ENCODE data around the gene TOP3A. TPM values are rescaled to one million over a fixed set of nuclear protein-coding genes. Genes with fewer than 3 reads are reported as not detected.
A peak's percentile ranks its signal among the peaks of the same experiment; 100 is the strongest.
"Not testable (repeated sequence)": the region's sequence is repeated elsewhere in the genome, so short reads cannot be mapped to it uniquely, and the experiment has no call there.

TOP3A gene, protein sequence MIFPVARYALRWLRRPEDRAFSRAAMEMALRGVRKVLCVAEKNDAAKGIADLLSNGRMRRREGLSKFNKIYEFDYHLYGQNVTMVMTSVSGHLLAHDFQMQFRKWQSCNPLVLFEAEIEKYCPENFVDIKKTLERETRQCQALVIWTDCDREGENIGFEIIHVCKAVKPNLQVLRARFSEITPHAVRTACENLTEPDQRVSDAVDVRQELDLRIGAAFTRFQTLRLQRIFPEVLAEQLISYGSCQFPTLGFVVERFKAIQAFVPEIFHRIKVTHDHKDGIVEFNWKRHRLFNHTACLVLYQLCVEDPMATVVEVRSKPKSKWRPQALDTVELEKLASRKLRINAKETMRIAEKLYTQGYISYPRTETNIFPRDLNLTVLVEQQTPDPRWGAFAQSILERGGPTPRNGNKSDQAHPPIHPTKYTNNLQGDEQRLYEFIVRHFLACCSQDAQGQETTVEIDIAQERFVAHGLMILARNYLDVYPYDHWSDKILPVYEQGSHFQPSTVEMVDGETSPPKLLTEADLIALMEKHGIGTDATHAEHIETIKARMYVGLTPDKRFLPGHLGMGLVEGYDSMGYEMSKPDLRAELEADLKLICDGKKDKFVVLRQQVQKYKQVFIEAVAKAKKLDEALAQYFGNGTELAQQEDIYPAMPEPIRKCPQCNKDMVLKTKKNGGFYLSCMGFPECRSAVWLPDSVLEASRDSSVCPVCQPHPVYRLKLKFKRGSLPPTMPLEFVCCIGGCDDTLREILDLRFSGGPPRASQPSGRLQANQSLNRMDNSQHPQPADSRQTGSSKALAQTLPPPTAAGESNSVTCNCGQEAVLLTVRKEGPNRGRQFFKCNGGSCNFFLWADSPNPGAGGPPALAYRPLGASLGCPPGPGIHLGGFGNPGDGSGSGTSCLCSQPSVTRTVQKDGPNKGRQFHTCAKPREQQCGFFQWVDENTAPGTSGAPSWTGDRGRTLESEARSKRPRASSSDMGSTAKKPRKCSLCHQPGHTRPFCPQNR
- 42.7 TPM for total RNA-seq

DNA sequence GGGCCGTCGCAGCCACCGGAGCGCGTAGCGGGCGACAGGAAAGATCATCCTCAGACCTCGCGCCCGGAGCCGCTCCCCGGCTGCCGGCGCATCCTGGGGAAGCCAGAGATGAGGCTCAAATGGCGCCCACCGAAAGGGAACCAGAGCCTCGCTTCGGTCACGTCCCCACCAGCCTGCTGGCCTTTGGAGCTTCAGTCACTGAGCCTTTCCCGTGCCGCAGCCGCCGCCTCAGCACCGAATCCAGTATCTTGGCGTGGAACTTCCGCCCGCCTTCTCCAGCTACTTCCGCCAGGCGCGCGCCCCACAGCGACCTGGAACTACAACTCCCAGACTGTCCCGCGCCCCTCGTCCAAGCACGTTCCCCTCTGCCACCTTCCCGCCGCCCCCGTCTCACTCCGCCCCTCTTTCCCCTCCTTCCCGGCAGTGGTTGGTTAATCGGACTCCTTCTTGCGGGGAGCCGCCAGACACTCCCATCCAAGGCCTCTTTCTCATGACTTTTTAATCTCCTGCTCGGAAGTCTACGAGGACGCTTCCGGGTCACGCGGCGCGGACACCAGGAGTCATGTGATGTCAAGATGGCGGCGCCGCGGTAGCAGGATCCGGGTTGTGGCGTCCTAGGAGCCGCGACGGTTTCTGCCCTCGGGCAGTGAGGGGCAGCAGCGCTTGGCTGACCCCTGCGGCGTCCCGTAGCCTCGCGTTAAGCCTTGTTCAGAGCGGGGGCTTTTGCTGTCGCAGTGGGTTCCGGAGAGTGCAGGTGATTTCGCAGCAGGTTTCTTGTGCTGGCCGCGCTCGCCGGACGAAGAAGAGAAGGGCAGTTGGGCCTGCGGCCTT is at the start of gene TOP3A, which contains the start of gene SMCR8:
TOP3A (minus strand) TSS at position 264 of the 831 bp plus-strand sequence; CDS start at position 48, 216 bp downstream.
SMCR8 (plus strand) TSS at position 563 of the 831 bp plus-strand sequence. CDS start 497 bp downstream, outside the sequence.
- peak; percentile 99 for DNase-seq (ENCODE audit: low spot score)

DNA sequence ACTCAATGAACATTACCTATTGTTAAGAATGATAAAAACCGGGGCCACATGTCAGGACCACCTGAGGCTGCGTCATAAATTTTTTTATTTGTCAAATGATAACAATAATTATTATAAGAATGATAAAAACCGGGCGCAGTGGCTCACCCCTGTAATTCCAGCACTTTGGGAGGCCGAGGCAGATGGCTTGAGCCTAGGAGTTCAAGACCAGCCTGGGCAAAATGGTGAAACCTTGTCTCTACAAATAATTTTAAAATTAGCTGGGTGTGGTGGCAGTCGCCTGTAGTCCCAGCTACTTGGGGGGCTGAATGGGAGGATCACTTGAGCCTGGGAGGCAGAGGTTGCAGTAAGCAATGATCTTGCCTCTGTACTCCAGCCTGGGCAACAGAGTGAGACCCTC is 49.4 kb upstream of the TOP3A start:
- no peak for DNase-seq (ENCODE audit: low spot score)

DNA sequence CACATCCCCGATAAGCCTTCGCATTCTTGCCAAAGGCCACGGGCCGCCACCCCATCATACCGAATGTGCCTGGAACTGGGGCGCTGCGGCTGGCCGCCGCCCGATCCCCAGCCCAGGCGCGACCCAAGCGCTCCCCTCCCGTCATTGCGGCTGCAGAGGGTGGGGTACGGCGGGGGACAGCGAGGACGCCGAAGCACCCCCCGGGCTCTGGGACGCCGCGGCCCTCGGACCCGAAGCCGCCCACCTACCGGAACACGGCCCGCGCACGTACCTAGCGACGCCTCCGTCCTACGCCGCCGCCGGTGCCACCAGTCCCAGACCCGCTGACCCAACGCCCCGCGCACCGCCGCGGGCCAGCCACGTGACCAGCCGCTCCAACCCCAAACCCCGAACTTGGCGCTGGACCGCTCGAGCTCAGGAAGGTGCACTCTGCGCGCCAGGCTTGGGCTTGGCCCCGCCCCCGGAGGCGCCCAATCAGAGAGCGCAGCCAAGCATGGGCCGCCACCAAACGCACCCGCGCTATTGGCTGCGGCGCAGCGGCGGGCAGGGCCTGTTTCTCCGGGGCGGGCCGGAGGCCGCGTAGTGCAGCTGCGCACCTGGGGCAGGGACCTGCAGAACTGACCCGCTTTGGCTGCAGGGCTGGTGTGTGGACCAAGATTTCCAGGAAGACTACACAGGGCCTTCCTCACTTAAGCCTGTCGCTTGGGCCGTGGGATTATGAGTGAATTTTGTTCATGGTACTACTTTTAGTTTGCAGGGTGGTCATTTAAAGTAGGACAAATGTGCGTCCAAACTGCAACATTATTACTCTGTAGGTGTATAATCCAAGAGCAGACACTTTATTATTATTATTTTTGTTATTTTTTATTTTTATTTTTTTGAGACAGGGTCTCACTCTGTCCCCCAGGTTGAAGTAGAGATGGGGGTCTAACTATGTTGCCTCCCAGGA is 48.6 kb upstream of the TOP3A start, which contains the start of gene SHMT1:
SHMT1 (minus strand) TSS at position 450 of the 949 bp plus-strand sequence. CDS start 7,569 bp downstream, outside the sequence.
- peak; percentile 94 for DNase-seq (ENCODE audit: low spot score)

DNA sequence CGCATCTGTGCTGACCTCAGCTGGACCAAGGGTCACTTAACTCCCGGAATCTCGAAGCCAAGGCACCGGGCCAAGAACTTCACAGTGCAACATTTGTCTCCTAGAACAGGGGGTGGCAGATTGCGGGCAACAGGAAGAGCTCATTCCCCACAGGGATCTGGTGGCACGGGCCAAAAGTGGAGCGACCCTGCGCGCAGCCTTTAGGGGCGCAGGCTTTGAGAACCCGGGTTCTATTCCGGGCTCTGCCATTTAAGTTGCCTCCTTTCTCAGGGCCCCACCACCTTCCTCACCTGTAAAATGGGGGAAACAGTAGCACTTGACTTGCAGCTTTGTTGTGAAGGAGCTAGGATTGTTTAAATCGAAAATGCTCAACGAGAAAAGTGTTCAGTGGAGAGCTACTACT is 47.9 kb upstream of the TOP3A start:
- peak; percentile 58 for DNase-seq (ENCODE audit: low spot score)

DNA sequence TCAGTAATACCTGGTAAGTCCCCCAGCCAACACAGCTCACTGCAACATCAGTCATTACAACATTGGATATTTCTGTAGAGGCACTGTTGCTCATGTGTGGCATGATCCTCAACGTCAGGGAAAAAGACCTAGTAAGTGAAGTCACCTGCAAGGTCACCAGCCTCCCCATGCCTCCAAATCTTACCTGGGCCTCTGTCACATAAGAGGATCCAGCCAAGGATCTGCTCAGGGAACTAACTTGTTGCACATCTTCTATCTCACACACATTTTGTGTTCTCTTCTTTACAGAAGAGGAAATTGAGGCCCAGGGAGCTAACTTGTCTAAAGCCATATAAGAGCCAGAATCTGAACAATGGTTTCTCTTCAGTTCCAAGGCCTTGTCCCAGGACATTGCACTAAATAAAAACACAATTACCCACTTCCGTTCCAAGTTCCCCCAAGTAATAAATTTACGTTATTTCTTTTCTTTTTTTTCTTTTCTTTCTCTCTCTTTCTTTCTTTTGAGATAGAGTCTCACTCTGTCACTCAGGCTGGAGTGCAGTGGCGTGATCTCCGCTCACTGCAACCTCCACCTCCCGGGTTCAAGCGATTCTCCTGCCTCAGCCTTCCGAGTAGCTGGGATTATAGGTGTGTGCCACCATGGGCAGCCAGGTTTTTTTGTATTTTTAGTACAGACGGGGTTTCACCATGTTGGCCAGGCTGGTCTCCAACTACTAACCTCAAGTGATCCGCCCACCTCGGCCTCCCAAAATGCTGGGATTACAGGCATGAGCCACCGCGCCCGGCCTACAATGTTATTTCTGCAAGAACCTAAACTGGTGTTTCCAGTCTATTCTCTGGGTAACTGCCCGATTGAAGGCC is 47.3 kb upstream of the TOP3A start:
- DNase-seq (ENCODE audit: low spot score) = no peak

DNA sequence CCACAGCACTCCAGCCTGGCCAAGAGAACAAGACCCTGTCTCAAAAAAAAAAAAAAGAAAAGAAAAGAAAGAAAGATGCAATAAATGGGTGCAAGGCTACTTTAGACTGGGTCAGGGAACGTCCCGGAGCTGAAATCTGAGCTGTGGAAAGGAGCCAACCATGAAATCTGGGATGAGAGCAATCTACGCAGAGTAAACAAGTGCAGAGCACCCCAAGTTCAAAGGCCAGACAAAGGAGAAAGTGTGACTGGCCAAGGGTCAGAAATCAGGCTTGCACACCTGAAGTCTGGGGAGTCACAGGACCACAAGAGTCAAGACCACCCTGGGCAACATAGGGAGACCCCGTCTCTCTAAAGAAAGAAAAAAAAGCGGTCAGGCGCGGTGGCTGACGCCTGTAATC is 45.7 kb upstream of the TOP3A start:
- DNase-seq (ENCODE audit: low spot score) = no peak

DNA sequence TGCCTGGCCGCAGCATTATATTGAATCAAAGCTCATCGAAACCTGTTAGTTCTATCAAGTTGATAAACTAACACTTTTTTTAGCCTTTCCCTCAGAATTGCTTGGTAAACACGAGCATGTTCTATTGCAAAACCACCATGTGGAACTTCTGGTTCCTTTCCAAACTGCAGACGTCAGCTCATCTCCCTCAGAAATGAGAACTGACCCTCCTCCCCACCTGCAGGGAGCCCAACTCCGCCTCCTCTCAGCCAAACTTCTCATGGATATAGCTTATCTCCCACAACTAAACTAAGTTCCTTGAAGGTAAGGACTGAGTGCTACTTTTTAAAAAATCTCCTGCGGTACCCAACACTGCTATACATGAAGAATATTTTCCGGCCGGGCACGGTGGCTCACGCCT is 41.8 kb upstream of the TOP3A start:
- DNase-seq (ENCODE audit: low spot score) = no peak

DNA sequence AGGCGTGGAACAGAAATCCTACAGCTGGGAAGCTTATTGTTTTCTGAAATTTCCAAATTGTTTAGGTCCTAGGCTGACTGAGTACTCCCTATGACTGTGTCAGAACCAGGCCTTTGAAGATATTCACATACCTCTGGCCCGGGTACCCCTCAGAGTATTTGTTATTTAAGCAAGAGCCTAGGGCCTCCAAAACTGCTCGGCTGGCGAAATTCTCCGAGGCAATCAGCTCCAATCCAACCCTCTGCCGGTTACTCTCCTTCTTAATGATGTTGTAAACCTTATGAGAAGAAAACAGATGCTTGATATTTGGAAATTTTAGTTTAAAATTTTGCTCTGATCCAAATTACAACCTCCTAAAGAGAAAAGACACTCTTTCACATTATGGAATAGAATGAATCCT is 38.7 kb upstream of the TOP3A start:
- DNase-seq (ENCODE audit: low spot score) = no peak

DNA sequence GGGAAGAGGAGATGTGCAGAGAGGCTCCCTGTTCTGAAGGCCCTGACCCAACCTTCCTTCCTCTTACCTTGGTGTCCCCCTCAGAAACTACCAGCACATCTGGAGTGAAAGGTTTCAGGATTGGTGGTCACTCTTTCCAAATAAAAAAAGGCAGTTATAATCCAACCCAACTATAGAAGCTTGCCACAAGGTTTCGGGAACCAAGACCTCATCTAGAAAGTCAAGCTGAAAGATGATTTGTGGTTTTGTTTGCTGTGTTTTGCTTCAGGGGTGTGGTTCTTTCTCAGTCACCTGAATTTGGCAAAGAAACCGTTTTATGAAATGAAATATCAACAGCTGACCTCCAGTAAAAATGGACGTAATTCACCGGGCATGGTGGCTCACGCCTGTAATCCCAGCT is 29.2 kb upstream of the TOP3A start:
- DNase-seq (ENCODE audit: low spot score) = no peak

DNA sequence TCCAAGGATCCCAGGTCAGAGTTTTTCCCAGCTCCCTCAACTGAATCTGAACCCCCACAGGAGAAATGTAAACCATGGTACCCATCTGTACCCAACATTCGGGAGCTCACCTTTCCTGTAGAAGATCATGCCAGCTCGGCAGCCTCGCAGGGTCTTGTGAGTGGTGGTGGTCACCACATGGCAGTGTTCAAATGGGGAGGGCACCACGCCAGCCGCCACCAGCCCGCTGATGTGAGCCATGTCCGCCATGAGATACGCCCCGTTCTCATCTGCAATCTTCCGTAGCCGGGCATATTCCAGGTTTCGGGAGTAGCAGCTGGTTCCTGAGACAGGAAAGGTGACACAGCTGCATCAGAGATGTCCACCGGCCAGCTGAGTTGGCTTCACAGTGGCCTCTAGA is 25.1 kb upstream of the TOP3A start:
- no peak for DNase-seq (ENCODE audit: low spot score)

DNA sequence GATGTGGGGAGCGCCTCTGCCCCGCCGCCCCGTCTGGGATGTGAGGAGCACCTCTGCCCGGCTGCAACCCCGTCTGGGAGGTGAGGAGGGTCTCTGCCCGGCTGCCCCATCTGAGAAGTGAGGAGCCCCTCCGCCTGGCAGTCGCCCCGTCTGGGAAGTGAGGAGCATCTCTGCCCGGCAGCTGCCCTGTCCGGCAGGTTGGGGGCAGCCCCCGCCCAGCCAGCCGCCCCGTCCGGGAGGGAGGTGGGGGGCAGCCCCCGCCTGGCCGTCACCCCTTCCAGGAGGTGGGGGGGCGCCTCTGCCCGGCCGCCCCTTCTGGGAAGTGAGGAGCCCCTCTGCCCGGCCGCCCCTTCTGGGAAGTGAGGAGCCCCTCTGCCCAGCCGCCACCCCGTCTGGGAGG is 23.4 kb upstream of the TOP3A start:
- not testable (repeated sequence) for DNase-seq (ENCODE audit: low spot score)

DNA sequence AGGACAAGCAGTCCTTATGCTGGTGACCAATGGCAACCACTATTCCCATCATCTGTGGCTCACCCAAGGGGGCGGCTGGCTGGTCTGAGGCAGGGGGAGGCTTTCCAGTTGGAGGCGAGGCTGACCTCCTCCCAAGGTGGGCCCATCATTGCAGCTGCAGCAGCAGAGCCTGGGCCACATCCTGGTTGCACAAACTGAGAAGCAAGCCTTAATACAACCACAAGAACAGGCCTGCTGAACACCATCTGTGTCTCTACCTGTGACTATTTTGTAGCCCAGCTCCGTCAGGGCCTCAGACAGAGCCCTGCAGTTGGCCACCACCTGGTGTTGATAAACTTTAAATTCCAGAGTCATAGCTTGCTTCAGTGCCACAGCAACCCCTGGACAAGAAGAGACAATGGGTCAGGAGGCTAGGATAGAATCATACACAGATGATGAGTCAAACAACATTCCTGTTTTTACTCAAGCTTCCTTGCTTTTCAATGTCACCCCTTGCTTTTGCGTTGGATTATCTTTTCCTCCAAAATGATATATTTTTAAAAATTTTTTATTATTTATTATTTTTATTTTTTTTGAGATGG is 18.2 kb upstream of the TOP3A start:
- DNase-seq (ENCODE audit: low spot score) = no peak

DNA sequence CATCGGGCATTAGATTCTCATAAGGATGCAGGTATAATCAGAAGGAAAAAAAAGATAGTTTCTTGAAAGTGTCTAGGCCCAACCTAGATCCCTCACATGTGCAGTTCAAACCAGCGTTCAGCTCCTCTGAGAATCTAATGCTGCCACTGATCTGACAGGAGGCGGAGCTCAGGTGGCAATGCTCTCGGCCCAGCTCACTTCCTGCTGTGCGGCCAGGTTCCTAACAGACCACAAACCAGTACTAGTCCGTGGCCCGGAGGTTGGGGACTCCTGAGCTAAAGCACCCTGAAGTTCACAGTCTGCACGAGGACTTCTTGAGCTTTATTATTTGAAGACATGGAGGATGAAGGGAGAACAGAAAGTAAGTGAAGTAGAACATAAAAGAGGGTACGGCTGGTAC is 17.1 kb upstream of the TOP3A start:
- no peak for DNase-seq (ENCODE audit: low spot score)

DNA sequence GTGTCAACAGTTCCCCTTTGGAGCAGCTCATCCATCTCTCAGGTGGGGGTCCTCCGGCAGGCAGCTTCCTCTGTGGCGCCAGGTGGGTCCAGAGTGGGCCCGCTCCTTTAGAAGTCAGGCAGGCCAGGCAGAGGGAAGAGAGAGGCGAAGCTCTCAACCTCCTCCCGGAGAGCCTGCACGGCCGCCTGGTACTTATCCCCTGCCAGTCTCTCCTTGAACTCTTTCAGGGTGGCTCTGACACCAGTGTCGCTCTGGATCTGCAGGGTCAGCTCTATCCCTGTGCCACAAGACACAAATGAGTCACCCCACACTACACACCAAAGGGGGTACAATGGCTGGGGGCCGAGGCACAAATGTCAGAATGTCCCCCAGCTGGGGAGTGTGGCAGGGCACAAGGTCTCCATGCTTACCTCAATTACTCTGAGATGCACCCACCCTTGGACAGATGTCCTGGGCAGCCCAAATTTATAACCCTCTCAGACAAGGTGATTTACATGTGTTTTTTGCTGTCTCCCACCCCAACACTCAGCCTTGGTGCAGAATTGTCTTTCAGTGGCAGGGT is 13.9 kb upstream of the TOP3A start:
- no peak for DNase-seq (ENCODE audit: low spot score)

DNA sequence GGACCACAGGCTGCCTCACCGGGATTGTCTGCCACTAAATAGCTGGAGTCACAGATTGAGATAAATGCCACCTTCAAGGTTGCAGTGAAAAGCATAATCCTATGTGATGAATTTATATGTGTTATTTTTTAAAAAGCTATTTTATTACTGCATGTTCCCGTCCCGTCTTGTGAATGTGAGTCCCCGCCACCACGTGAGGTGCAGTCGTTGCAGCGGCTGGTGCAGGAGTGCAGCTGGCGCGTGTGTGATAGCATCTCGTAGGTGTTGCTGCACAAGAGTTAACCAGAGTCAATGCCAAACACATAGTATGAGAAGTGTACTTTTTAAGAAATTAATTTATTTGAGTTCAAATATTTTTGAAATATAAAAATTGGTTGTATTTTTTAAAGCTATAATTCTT is 12.8 kb upstream of the TOP3A start:
- DNase-seq (ENCODE audit: low spot score) = no peak

DNA sequence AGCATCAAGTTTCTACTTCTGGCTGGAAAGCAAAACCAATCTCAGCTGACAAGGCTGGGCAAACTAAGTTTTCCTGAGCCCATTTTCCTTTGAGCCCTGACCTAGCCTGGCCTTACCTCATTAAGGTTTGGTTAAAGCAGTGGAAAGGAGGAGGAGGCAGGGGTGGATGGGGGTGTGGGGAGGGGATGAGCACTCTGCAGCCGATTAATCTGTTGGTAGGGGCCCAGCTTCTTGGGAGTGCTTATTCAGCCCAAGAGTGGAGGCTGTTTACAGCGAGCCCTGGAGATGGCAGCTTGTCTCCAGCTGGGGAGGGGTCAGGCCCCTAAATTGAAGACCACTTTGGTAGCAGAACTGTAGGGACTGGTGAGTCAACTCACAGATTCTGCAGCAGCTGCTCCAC is 12.3 kb upstream of the TOP3A start:
- DNase-seq (ENCODE audit: low spot score) = no peak

DNA sequence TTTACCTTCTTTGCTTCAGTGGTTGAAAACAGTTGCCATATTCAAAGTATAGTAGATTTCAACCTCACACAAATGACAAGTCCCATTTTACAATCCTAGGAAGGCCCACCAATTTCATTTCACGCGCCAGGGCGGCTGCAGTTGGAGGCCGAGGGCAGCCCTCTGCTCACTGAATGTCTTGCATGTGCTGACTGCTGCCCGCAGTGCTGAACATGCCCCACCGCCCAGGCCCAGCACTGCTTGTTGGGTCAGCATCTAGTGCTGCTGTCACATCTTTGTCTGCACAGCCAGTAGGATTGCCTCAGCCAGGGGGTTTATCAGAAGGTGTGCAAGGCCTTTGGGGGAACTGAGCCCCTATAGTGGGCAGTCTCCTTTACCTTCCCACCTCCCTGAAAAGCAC is 11.8 kb upstream of the TOP3A start:
- no peak for DNase-seq (ENCODE audit: low spot score)

DNA sequence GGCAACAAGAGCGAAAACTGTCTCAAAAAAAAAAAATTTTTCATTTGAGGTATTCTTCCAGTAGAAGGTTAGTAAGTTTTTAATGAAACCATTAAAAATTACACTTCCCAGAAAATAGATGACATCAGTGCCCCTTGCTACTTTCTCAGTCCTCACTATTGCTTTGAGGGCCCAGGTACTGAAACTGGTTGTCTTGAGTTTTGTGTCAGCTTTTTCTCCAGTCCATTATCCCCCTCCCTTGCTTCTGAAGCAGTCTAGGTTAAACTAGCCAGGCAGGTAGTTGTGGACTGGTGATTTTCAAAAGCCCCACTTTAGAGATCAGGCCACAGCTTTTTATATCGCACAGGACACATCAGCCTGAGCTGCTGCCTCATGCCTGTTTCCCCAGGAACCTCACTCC is 11.2 kb upstream of the TOP3A start:
- DNase-seq (ENCODE audit: low spot score) = no peak
